ENCODE data around the gene ITGA6. TPM values are rescaled to one million over a fixed set of nuclear protein-coding genes. Genes with fewer than 3 reads are reported as not detected.

The ITGA6 gene
- total RNA-seq, 2 experiments from 2014 or later = 50.5 to 52.1 TPM

Other genes with a start within 250 kb of the ITGA6 start
- 10 to 100 TPM; 34.1 to 36.6 TPM for gene PDK1, start 128.5 kb downstream of the ITGA6 start, total RNA-seq